IPS DF 6.9 (cell line): Measurements from ENCODE around the gene ZNF75A.
"Not testable (repeated sequence)": the region's sequence is repeated elsewhere in the genome, so short reads cannot be mapped to it uniquely, and the experiment has no call there.

Experiments used
- DNase-seq: peaks from one replicate; pipeline ENCODE4 v3.0.0-alpha.2; 2013; ENCODE audit warnings: low read depth, low spot score
- H3K27ac ChIP-seq: one replicate; pipeline ENCODE4 v1.5.1; 2013; ENCODE audit warnings: low read length, control low read depth
- H3K27me3 ChIP-seq: 2 replicates; pipeline ENCODE4 v1.6.1; 2013; ENCODE audit warnings: mild to moderate bottlenecking, low read length; ENCODE audit not compliant: control insufficient read depth, insufficient read depth
- H3K36me3 ChIP-seq: 2 replicates; pipeline ENCODE4 v1.6.1; 2013; ENCODE audit warnings: low read length; ENCODE audit not compliant: control insufficient read depth, insufficient read depth
- H3K4me1 ChIP-seq: 2 replicates; pipeline ENCODE4 v1.6.1; 2013; ENCODE audit warnings: low read length; ENCODE audit not compliant: control insufficient read depth, insufficient read depth
- H3K4me3 ChIP-seq: 2 replicates; pipeline ENCODE4 v1.5.1; 2013; ENCODE audit warnings: mild to moderate bottlenecking, low read length
- H3K9me3 ChIP-seq: 2 replicates; pipeline ENCODE4 v1.6.1; 2013; ENCODE audit warnings: low read length, inconsistent platforms; ENCODE audit not compliant: control insufficient read depth, insufficient read depth
- WGBS: extraction: QIAGEN DNeasy Blood & Tissue Kit; methylation state at CpG from one replicate; pipeline ENCODE4 v1.1.7; 2013; ENCODE audit warnings: mixed read lengths, missing lambda C conversion rate; ENCODE audit not compliant: insufficient read length, insufficient coverage; 5-methylcytosine and 5-hydroxymethylcytosine counted together

The ZNF75A gene

GRCh38 chr16:3271281-3271680 lies 34.0 kb upstream of the ZNF75A start:
- not testable (repeated sequence) for H3K27me3 ChIP-seq, H3K9me3 ChIP-seq, H3K4me1 ChIP-seq, H3K36me3 ChIP-seq, H3K4me3 ChIP-seq, H3K27ac ChIP-seq, DNase-seq
- no CpG with 5 or more reads among the region's 22 CpGs for WGBS

GRCh38 chr16:3274490-3274889 lies 30.8 kb upstream of the ZNF75A start:
- no peaks in the 10 kb centered on the region; the same call in 1 of the 2 replicates for H3K9me3 ChIP-seq
- no peaks in the 10 kb centered on the region; the same call in 1 of the 2 replicates for H3K27me3 ChIP-seq
- no peak for DNase-seq
- H3K4me3 ChIP-seq: no peak overlapping the region
- no peaks in the 10 kb centered on the region for H3K4me1 ChIP-seq
- no peaks in the 10 kb centered on the region for H3K36me3 ChIP-seq
- no CpG with 5 or more reads among the region's 4 CpGs for whole genome bisulfite sequencing
- H3K27ac ChIP-seq: no peak overlapping the region

- Histone ChIP-seq H3K27ac (no peak overlapping the region), H3K36me3 (no peaks in the 10 kb centered on the region), H3K4me3 (no peak overlapping the region), H3K27me3 (no peaks in the 10 kb centered on the region; the same call in 1 of the 2 replicates), H3K4me1 (no peaks in the 10 kb centered on the region), H3K9me3 (no peaks in the 10 kb centered on the region)
- DNase-seq: no peak
Observed at GRCh38 chr16:3274947-3275346, 30.4 kb upstream of the ZNF75A start.

GRCh38 chr16:3276679-3277078 lies 28.6 kb upstream of the ZNF75A start:
- Histone ChIP-seq H3K36me3 (no peaks in the 10 kb centered on the region), H3K4me1 (no peaks in the 10 kb centered on the region), H3K4me3 (no peak overlapping the region), H3K27ac (no peak overlapping the region), H3K27me3 (no peaks in the 10 kb centered on the region; the same call in 1 of the 2 replicates), H3K9me3 (no peaks in the 10 kb centered on the region)
- WGBS: no CpG with 5 or more reads among the region's 5 CpGs
- no peak for DNase-seq

GRCh38 chr16:3281222-3281820 lies 24.0 kb upstream of the ZNF75A start:
- Histone ChIP-seq H3K27ac (no peak overlapping the region), H3K4me3 (no peak overlapping the region), H3K4me1 (no peaks in the 10 kb centered on the region), H3K27me3 (no peaks in the 10 kb centered on the region; the same call in 1 of the 2 replicates), H3K9me3 (peaks cover 1% of the 10 kb centered on the region; the same call in 1 of the 2 replicates), H3K36me3 (peaks cover 5% of the 10 kb centered on the region; the same call in 1 of the 2 replicates)
- no CpG with 5 or more reads among the region's 6 CpGs for WGBS
- no peak for DNase-seq

- no peak for DNase-seq
- Histone ChIP-seq H3K9me3 (peaks cover 1% of the 10 kb centered on the region; the same call in 1 of the 2 replicates), H3K27ac (no peak overlapping the region), H3K4me1 (no peaks in the 10 kb centered on the region), H3K27me3 (no peaks in the 10 kb centered on the region), H3K4me3 (peak overlapping the region; percentile 92), H3K36me3 (peaks cover 7% of the 10 kb centered on the region; the same call in 1 of the 2 replicates)
- no CpG with 5 or more reads among the region's 29 CpGs for WGBS
Observed at GRCh38 chr16:3282103-3282729, 23.1 kb upstream of the ZNF75A start.

GRCh38 chr16:3282730-3283542 lies 22.4 kb upstream of the ZNF75A start, which contains the start of gene ZNF263:
Gene ZNF263, plus strand, starts transcription at chr16:3283491. Its CDS starts 328 bp downstream, at chr16:3283819.
- H3K9me3 ChIP-seq: peaks cover 1% of the 10 kb centered on the region; the same call in 1 of the 2 replicates
- H3K4me1 ChIP-seq: no peaks in the 10 kb centered on the region
- WGBS: no CpG with 5 or more reads among the region's 72 CpGs
- peak within 1 kb of the TSS; percentile 92 for H3K4me3 ChIP-seq
- H3K27me3 ChIP-seq: no peaks in the 10 kb centered on the region
- peaks cover 7% of the 10 kb centered on the region; the same call in 1 of the 2 replicates for H3K36me3 ChIP-seq
- H3K27ac ChIP-seq: no peak within 1 kb of the TSS
- DNase-seq: no peak

DNA sequence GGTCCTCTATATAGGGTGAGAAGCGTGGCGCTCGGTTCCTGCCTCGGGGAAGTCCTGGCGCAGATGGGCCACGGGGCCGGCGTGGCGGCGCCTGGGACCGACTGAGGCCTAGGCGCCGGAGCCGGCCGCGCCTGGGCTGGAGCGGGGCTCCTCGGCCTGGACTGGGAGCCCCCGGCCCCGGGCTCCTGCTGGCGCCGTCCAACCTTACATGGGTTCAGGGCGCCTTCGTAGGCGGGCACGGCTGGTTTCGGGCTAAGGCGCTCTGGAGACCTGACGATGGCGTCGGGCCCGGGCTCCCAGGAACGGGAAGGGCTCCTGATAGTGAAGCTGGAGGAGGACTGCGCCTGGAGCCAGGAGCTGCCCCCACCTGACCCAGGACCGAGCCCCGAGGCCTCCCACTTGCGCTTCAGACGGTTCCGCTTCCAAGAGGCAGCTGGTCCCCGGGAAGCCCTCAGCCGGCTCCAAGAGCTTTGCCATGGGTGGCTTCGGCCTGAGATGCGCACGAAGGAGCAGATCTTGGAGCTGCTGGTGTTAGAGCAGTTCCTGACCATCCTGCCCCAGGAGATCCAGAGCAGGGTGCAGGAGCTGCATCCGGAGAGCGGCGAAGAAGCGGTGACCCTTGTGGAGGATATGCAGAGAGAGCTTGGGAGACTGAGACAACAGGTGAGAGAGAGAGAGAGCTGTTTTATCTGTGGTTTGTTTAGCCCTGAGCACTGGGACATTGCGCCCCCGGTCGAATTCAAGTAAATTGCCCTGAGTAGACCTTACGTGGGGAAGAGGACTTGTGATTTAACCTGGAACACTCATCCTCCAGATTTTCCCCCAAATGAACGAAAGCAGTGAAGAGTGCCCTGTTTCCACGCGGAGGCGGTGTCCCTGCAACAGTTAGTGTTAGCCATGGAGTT lies 21.5 kb upstream of the ZNF75A start:
- Histone ChIP-seq H3K9me3 (peaks cover 1% of the 10 kb centered on the region; the same call in 1 of the 2 replicates), H3K27me3 (no peaks in the 10 kb centered on the region), H3K4me3 (peak overlapping the region; percentile 92), H3K4me1 (no peaks in the 10 kb centered on the region), H3K27ac (no peak overlapping the region), H3K36me3 (peaks cover 13% of the 10 kb centered on the region; the same call in 1 of the 2 replicates)
- no peak for DNase-seq
- no CpG with 5 or more reads among the region's 56 CpGs for WGBS

GRCh38 chr16:3285131-3285530 lies 20.2 kb upstream of the ZNF75A start:
- Histone ChIP-seq H3K27me3 (no peaks in the 10 kb centered on the region), H3K4me1 (no peaks in the 10 kb centered on the region), H3K27ac (no peak overlapping the region), H3K4me3 (no peak overlapping the region), H3K36me3 (peaks cover 22% of the 10 kb centered on the region), H3K9me3 (peaks cover 10% of the 10 kb centered on the region)
- DNase-seq: no peak
- no CpG with 5 or more reads among the region's 6 CpGs for WGBS
